ENCODE data around the gene TTK.

TTK gene

DNA sequence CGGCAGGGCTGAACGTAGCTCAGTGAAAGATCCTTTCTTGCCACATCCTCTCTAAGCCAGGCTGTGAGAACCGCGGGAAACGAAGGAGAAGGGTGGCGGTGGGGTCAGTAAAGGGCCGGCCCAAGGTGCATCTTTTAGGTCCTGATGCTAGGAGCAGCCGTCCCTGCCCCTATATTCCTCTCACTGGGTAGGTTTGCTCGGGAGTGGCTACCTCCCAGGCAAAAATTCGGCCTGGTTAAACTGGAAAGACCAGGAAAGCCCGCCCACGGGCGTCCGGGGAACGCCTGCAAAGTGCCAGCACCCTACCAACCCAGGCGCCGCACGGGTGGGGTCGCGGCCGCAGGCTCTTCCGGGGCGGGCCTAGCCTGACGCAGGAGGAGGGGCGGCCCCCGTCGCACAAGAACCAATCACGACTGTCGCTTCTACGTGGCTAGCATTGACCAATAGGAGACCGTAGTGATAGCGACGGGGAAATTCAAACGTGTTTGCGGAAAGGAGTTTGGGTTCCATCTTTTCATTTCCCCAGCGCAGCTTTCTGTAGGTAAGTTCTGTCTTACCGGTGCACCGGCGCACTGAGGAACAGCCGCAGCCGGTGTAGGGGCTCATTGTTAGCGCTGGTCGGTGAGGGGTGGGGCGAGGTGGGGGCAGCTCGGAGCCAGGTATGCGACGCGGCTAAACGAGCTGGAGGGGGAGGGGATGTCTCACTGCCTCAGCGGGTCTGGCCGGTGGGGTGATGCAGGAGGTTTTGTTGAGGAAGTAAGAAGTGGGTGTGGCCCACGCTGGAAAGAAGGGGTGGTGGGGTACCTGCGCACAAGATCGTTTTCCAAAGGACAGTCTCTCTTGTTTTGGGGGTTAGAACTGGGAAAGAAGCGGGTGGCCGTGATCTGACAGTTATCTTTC lies at the start of gene TTK:
Gene TTK, plus strand, starts transcription at position 477 of the 900 bp plus-strand sequence. CDS start 1,195 bp downstream, outside the sequence.
- Histone ChIP-seq H3K9ac (ENCODE audit: low read length) (peak within 1 kb of the TSS; percentile 95), H3K27me3 (replicated peaks; ENCODE audit: control insufficient read depth, insufficient read depth, low read length) (no peaks in the 10 kb centered on the region), H3K9me3 (ENCODE audit: control insufficient read depth, low read length) (no peaks in the 10 kb centered on the region), H3K36me3 (ENCODE audit: control insufficient read depth, insufficient read depth, low read length, severe bottlenecking) (no peaks in the 10 kb centered on the region), H3K4me3 (ENCODE audit: low read length) (peak within 1 kb of the TSS; percentile 97), H3K4me1 (ENCODE audit: control insufficient read depth, insufficient read depth, low read length) (peaks cover 12% of the 10 kb centered on the region)
- DNase-seq (ENCODE audit: low read depth), result peak; percentile 98

GRCh38 chr6:79954849-79955248 lies 49.6 kb upstream of the TTK start:
- Histone ChIP-seq H3K4me1 (ENCODE audit: control insufficient read depth, insufficient read depth, low read length) (no peaks in the 10 kb centered on the region), H3K9me3 (ENCODE audit: control insufficient read depth, low read length) (no peaks in the 10 kb centered on the region), H3K4me3 (ENCODE audit: low read length) (no peak overlapping the region), H3K36me3 (ENCODE audit: control insufficient read depth, insufficient read depth, low read length, severe bottlenecking) (no peaks in the 10 kb centered on the region), H3K27me3 (replicated peaks; ENCODE audit: control insufficient read depth, insufficient read depth, low read length) (no peaks in the 10 kb centered on the region), H3K9ac (ENCODE audit: low read length) (no peak overlapping the region)
- no peak for DNase-seq (ENCODE audit: low read depth)

DNA sequence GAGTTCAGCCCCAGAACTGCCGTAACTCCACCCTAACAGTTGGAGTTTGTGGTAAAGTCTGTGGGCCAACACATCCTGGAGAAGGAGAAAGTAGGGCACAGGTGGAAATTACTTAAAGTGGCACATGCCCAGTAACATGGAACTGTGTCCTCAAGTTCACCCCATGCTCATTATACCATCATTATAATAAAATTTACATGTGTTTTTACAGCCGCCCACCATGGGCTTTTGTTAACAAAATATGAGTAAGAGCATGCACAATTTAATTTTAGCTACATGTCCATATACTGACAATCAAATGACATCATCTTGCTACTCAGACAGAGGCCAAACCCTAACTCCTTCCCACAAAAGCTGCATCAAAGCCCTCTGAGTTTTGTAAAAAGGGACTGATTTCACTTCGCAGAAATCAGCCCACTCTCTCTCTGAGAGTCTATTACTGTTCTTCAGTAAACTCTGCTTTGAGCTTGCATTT lies 39.8 kb upstream of the TTK start:
- Histone ChIP-seq H3K4me1 (ENCODE audit: control insufficient read depth, insufficient read depth, low read length) (no peaks in the 10 kb centered on the region), H3K27me3 (replicated peaks; ENCODE audit: control insufficient read depth, insufficient read depth, low read length) (peaks cover 2% of the 10 kb centered on the region), H3K9ac (ENCODE audit: low read length) (no peak overlapping the region), H3K9me3 (ENCODE audit: control insufficient read depth, low read length) (peaks cover 22% of the 10 kb centered on the region), H3K4me3 (ENCODE audit: low read length) (no peak overlapping the region), H3K36me3 (ENCODE audit: control insufficient read depth, insufficient read depth, low read length, severe bottlenecking) (no peaks in the 10 kb centered on the region)
- no peak for DNase-seq (ENCODE audit: low read depth)

DNA sequence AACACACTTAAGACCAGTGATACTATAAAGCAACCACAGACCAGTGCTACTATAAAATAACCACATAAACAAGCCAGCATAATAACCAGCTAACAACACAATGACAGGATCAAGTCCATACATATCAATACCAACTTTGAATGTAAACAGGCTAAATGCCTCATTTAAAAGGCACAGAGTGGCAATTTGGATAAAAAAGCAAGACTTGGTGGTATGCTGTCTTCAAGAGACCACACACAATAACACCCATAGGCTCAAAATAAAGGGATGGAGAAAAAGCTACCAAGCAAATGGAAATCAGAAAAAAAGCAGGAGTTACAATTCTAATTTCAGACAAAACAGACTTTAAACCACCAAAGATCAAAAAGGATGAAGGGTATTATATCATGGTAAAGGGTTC lies 37.3 kb upstream of the TTK start:
- Histone ChIP-seq H3K9me3 (ENCODE audit: control insufficient read depth, low read length) (peaks cover 22% of the 10 kb centered on the region), H3K9ac (ENCODE audit: low read length) (no peak overlapping the region), H3K4me1 (ENCODE audit: control insufficient read depth, insufficient read depth, low read length) (no peaks in the 10 kb centered on the region), H3K4me3 (ENCODE audit: low read length) (no peak overlapping the region), H3K27me3 (replicated peaks; ENCODE audit: control insufficient read depth, insufficient read depth, low read length) (no peaks in the 10 kb centered on the region), H3K36me3 (ENCODE audit: control insufficient read depth, insufficient read depth, low read length, severe bottlenecking) (no peaks in the 10 kb centered on the region)
- no peak for DNase-seq (ENCODE audit: low read depth)

GRCh38 chr6:79969784-79970183 lies 34.7 kb upstream of the TTK start:
- no peak overlapping the region for H3K4me3 ChIP-seq (ENCODE audit: low read length)
- DNase-seq (ENCODE audit: low read depth), result no peak
- H3K9ac ChIP-seq (ENCODE audit: low read length), result no peak overlapping the region
- H3K36me3 ChIP-seq (ENCODE audit: control insufficient read depth, insufficient read depth, low read length, severe bottlenecking), result no peaks in the 10 kb centered on the region
- no peaks in the 10 kb centered on the region for H3K27me3 ChIP-seq (replicated peaks; ENCODE audit: control insufficient read depth, insufficient read depth, low read length)
- no peaks in the 10 kb centered on the region for H3K4me1 ChIP-seq (ENCODE audit: control insufficient read depth, insufficient read depth, low read length)
- peaks cover 22% of the 10 kb centered on the region for H3K9me3 ChIP-seq (ENCODE audit: control insufficient read depth, low read length)

DNA sequence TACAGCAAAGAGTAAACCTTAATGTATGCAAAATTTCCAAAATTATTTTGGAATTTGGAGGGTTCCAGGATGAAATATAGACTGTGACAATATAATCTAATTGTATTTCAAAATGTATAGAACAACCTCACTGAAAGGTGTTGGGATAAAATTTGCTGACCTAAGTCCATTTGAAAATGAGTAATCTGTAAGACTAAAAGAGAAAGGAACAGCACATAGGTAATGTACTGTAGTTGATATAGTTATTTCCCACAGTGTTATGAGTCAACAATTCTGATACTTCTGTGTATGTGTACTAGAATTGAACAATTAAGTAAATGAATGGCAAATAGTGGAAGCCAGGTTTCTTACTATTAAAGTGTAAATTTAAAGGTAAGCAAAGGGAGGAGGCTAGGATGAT lies 33.3 kb upstream of the TTK start:
- H3K4me1 ChIP-seq (ENCODE audit: control insufficient read depth, insufficient read depth, low read length), result no peaks in the 10 kb centered on the region
- H3K27me3 ChIP-seq (replicated peaks; ENCODE audit: control insufficient read depth, insufficient read depth, low read length), result no peaks in the 10 kb centered on the region
- no peak for DNase-seq (ENCODE audit: low read depth)
- no peak overlapping the region for H3K9ac ChIP-seq (ENCODE audit: low read length)
- no peaks in the 10 kb centered on the region for H3K36me3 ChIP-seq (ENCODE audit: control insufficient read depth, insufficient read depth, low read length, severe bottlenecking)
- no peak overlapping the region for H3K4me3 ChIP-seq (ENCODE audit: low read length)
- peaks cover 22% of the 10 kb centered on the region for H3K9me3 ChIP-seq (ENCODE audit: control insufficient read depth, low read length)

- H3K36me3 ChIP-seq (ENCODE audit: control insufficient read depth, insufficient read depth, low read length, severe bottlenecking), result no peaks in the 10 kb centered on the region
Observed at GRCh38 chr6:79981652-79982051, 22.8 kb upstream of the TTK start.

GRCh38 chr6:79984261-79984660 lies 20.2 kb upstream of the TTK start:
- no peak for DNase-seq (ENCODE audit: low read depth)
- no peaks in the 10 kb centered on the region for H3K27me3 ChIP-seq (replicated peaks; ENCODE audit: control insufficient read depth, insufficient read depth, low read length)
- H3K36me3 ChIP-seq (ENCODE audit: control insufficient read depth, insufficient read depth, low read length, severe bottlenecking), result no peaks in the 10 kb centered on the region
- no peak overlapping the region for H3K9ac ChIP-seq (ENCODE audit: low read length)
- no peaks in the 10 kb centered on the region for H3K4me1 ChIP-seq (ENCODE audit: control insufficient read depth, insufficient read depth, low read length)
- H3K4me3 ChIP-seq (ENCODE audit: low read length), result no peak overlapping the region
- H3K9me3 ChIP-seq (ENCODE audit: control insufficient read depth, low read length), result no peaks in the 10 kb centered on the region

More at GRCh38 chr6:79981652-79982051, 22.8 kb upstream of the TTK start:
- Histone ChIP-seq H3K9ac (ENCODE audit: low read length) (no peak overlapping the region), H3K4me1 (ENCODE audit: control insufficient read depth, insufficient read depth, low read length) (no peaks in the 10 kb centered on the region), H3K27me3 (replicated peaks; ENCODE audit: control insufficient read depth, insufficient read depth, low read length) (no peaks in the 10 kb centered on the region), H3K4me3 (ENCODE audit: low read length) (no peak overlapping the region), H3K9me3 (ENCODE audit: control insufficient read depth, low read length) (no peaks in the 10 kb centered on the region)
- DNase-seq (ENCODE audit: low read depth), result no peak

DNA sequence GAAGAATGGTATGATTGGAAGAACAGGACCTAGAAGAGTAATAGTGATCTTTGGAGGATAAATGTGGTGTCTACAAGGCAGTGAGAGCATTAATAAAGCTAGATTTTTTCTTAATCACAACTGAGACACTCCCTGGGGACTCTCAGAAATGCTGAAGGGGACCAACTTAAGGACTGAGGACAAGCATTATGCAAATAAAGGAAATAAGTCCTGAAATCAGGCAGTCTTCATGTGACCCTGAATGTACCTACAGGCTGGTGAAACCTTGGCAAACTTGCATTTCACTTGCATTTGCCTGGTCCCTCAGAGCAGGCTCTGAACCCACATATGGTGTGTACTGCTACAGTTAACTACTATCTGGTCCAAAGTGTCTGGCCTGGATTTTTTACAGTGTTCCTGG lies 19.3 kb upstream of the TTK start:
- Histone ChIP-seq H3K36me3 (ENCODE audit: control insufficient read depth, insufficient read depth, low read length, severe bottlenecking) (no peaks in the 10 kb centered on the region), H3K9me3 (ENCODE audit: control insufficient read depth, low read length) (no peaks in the 10 kb centered on the region), H3K4me3 (ENCODE audit: low read length) (no peak overlapping the region), H3K9ac (ENCODE audit: low read length) (no peak overlapping the region), H3K4me1 (ENCODE audit: control insufficient read depth, insufficient read depth, low read length) (no peaks in the 10 kb centered on the region), H3K27me3 (replicated peaks; ENCODE audit: control insufficient read depth, insufficient read depth, low read length) (no peaks in the 10 kb centered on the region)
- DNase-seq (ENCODE audit: low read depth), result no peak

DNA sequence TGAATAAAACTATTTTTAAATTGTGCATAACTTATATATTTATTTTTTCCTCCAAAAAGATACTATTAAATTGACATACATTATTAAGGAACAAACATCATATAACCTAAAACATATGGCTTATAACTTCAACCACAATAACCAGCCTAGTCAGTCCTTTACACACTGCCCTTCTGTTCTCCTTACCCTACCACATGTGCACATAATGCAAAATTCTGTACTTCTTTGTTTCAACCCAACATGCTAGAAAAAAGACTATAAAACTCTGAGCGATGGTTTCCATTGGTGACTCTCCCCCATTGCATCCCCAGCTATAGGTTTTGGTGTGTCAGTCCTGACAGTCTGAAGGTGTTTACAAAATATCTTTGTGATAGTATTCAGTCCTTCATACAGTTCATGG lies 14.8 kb upstream of the TTK start:
- no peaks in the 10 kb centered on the region for H3K27me3 ChIP-seq (replicated peaks; ENCODE audit: control insufficient read depth, insufficient read depth, low read length)
- H3K9me3 ChIP-seq (ENCODE audit: control insufficient read depth, low read length), result no peaks in the 10 kb centered on the region
- no peaks in the 10 kb centered on the region for H3K36me3 ChIP-seq (ENCODE audit: control insufficient read depth, insufficient read depth, low read length, severe bottlenecking)
- H3K4me3 ChIP-seq (ENCODE audit: low read length), result no peak overlapping the region
- no peak for DNase-seq (ENCODE audit: low read depth)
- no peak overlapping the region for H3K9ac ChIP-seq (ENCODE audit: low read length)
- no peaks in the 10 kb centered on the region for H3K4me1 ChIP-seq (ENCODE audit: control insufficient read depth, insufficient read depth, low read length)

DNA sequence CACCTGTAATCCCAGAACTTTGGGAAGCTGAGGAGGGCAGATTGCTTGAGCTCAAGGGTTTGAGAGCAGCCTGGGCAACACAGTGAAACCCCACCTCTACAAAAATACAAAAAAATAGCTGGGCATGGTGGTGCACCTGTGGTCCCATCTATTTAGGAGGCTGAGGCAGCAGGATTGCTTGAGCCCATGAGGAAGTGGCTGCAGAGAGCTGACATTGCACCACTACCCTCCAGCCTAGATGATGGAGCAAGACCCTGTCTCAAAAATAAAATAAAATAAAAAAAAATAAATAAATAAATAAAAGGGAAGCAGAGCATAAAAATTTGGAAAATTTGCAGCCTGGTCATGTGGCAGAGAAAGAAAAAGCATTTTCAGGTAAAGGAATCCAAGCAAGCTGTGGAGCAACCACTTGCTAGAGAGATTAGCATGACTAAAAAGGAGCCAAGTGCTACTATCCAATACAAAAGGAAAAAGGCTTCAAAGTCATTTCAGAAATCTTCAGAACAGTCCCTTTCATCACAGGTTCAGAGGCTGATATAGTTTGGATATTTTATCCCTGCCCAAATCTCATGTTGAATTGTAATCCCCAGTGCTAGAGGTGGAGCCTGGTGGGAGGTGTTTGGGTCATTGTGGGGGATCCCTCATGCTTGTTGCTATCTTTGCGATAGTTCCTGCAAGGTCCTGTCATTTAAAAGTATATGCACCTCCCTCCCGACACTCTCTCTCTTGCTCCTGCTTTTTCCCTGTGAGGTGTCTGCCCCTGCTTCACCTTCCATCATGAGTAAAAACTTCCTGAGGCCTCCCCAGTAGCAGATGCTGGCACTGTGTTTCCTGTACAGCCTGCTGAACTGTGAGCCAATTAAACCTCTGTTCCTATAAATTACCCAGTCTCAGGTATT lies 11.2 kb upstream of the TTK start:
- Histone ChIP-seq H3K9me3 (ENCODE audit: control insufficient read depth, low read length) (peaks cover 7% of the 10 kb centered on the region), H3K4me1 (ENCODE audit: control insufficient read depth, insufficient read depth, low read length) (no peaks in the 10 kb centered on the region)

More for the DNA sequence above, 11.2 kb upstream of the TTK start:
- no peak overlapping the region for H3K9ac ChIP-seq (ENCODE audit: low read length)
- no peak overlapping the region for H3K4me3 ChIP-seq (ENCODE audit: low read length)
- DNase-seq (ENCODE audit: low read depth), result no peak
- H3K27me3 ChIP-seq (replicated peaks; ENCODE audit: control insufficient read depth, insufficient read depth, low read length), result no peaks in the 10 kb centered on the region
- no peaks in the 10 kb centered on the region for H3K36me3 ChIP-seq (ENCODE audit: control insufficient read depth, insufficient read depth, low read length, severe bottlenecking)

Measured in adipocyte (in vitro differentiated cells).